C4-2B (cell line): ENCODE results near the gene ELMO3.

ENCODE experiments used
- H3K27ac ChIP-seq: fragments of 450-650 bp; 2 replicates; pipeline ENCODE4 v1.5.1; 2017
- CTCF ChIP-seq: fragments of 450-650 bp; conservative IDR thresholded peaks from 2 replicates; pipeline ENCODE4 v1.5.1; 2017; ENCODE audit warnings: mild to moderate bottlenecking
- ZFX ChIP-seq: fragments of 450-650 bp; IDR thresholded peaks from 2 replicates; pipeline ENCODE4 v1.6.1; 2017

The ELMO3 gene

GRCh38 chr16:67228905-67229304 lies 30.0 kb downstream of the ELMO3 start:
- H3K27ac ChIP-seq, result no peak overlapping the region
- TF ChIP-seq CTCF (no peak), ZFX (no peak)

GRCh38 chr16:67229906-67230808 lies 31.2 kb downstream of the ELMO3 start:
- no peak overlapping the region for H3K27ac ChIP-seq
- no peak for TF ChIP-seq CTCF
- TF ChIP-seq ZFX, result no peak

- TF ChIP-seq CTCF (no peak), ZFX (no peak)
- H3K27ac ChIP-seq, result no peak overlapping the region
Observed at GRCh38 chr16:67230809-67231660, 32.1 kb downstream of the ELMO3 start.

- TF ChIP-seq ZFX (no peak), CTCF (no peak)
- H3K27ac ChIP-seq, result no peak overlapping the region
Observed at GRCh38 chr16:67233596-67233995, 34.7 kb downstream of the ELMO3 start.

GRCh38 chr16:67234180-67234597 lies 35.3 kb downstream of the ELMO3 start:
- TF ChIP-seq ZFX, result no peak
- no peak for TF ChIP-seq CTCF

GRCh38 chr16:67235816-67236562 lies 37.1 kb downstream of the ELMO3 start:
- TF ChIP-seq CTCF (no peak), ZFX (no peak)
- H3K27ac ChIP-seq, result no peak overlapping the region

More at GRCh38 chr16:67234180-67234597, 35.3 kb downstream of the ELMO3 start:
- H3K27ac ChIP-seq, result no peak overlapping the region
